NB4 (cell line): ENCODE measurements around the gene NT5C3A.

Source experiments
- DNase-seq: peaks from one replicate; pipeline ENCODE4 v3.0.0; 2010; ENCODE audit warnings: low read depth
- H3K4me3 ChIP-seq: one replicate; pipeline ENCODE4 v1.5.1; 2011; ENCODE audit warnings: mild to moderate bottlenecking, low read depth, low read length, moderate library complexity
- MYC ChIP-seq: IDR thresholded peaks from 2 replicates; pipeline ENCODE4 v1.6.1; 2011; ENCODE audit warnings: low read depth, low read length
- POLR2A ChIP-seq: IDR thresholded peaks from 2 replicates; pipeline ENCODE4 v1.6.1; 2011; ENCODE audit warnings: mild to moderate bottlenecking; ENCODE audit not compliant: insufficient read length; ENCODE audit errors: extremely low read depth
- TF ChIP-seq, protein P1 (sequence below): IDR thresholded peaks from one replicate; pipeline ENCODE4 v1.5.1; 2012; ENCODE audit warnings: low read depth, low read length
- TF ChIP-seq, protein P2 (sequence below): IDR thresholded peaks from 2 replicates; pipeline ENCODE4 v1.6.1; 2011; ENCODE audit warnings: low read depth, low read length

NT5C3A gene

DNA sequence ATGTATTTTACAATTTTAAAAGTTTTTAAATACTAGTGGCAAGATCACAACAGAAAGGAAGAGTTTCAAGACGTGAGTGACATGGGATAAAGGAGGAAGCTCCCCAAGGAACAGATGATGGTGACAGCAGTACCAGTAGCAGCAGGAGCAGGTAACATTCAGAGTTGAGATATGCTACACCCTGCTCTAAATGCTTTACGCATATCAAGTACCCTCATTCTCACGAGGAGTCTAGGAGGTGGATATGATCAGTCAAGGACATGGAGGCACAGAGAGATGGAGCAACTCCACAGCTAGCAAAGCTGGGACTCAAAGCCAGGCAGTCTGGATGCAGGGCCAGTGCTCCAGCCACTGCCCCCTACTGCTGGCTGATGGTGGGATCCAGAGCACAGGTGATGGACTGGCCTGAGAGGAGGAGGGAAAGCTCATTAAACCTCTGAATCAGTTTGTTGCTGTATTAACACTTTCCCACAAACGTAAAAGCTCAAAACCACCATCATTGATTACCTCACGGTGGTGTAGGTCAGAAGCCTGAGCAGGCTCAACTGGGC, 29.1 kb upstream of the NT5C3A start:
- TF ChIP-seq, protein P1, sequence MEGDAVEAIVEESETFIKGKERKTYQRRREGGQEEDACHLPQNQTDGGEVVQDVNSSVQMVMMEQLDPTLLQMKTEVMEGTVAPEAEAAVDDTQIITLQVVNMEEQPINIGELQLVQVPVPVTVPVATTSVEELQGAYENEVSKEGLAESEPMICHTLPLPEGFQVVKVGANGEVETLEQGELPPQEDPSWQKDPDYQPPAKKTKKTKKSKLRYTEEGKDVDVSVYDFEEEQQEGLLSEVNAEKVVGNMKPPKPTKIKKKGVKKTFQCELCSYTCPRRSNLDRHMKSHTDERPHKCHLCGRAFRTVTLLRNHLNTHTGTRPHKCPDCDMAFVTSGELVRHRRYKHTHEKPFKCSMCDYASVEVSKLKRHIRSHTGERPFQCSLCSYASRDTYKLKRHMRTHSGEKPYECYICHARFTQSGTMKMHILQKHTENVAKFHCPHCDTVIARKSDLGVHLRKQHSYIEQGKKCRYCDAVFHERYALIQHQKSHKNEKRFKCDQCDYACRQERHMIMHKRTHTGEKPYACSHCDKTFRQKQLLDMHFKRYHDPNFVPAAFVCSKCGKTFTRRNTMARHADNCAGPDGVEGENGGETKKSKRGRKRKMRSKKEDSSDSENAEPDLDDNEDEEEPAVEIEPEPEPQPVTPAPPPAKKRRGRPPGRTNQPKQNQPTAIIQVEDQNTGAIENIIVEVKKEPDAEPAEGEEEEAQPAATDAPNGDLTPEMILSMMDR: peak; percentile 31
- TF ChIP-seq MYC: no peak
- H3K4me3 ChIP-seq: no peak overlapping the region
- peak; percentile 12 for DNase-seq

DNA sequence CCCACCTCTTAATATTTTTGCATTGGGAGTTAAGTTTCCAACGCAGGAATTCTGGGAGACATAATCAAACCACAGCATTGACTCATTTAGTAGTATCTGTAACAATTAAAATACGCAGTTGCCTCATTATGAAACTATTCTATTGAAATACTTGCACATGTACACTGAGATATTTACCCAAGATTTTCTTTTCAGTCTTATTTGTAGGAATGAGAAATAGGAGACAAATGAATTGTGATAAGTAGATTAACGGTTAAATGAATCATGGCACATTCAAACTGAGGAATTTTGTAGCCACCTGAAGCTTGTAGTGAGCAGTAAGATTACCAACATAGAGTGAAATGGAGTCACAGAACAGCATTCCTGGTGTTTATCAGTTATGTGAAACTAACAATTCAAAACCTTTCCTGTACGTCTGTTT, 28.5 kb upstream of the NT5C3A start:
- no peak for DNase-seq
- TF ChIP-seq POLR2A (no peak), MYC (no peak)
- TF ChIP-seq, protein P1: no peak
- TF ChIP-seq, protein P2, sequence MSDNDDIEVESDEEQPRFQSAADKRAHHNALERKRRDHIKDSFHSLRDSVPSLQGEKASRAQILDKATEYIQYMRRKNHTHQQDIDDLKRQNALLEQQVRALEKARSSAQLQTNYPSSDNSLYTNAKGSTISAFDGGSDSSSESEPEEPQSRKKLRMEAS: no peak
- no peak overlapping the region for H3K4me3 ChIP-seq

DNA sequence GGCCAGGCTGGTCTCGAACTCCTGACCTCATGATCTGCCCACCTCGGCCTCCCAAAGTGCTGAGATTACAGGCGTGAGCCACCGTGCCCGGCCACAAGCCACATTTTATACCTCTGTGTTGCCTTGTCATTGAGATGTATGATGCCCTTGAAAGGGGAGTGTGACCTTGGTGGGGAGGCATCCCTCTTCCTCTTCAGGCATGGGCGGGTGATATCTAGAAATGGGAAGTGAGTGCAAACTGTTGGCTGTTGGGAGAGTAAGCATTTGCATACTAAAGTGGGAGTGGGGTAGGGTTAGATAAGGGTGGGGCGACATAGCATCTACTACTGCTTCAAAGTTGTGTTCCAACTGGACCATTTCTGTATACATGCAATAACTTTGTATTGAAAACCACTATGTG, 26.6 kb upstream of the NT5C3A start:
- DNase-seq: peak; percentile 33
- TF ChIP-seq POLR2A (no peak), MYC (no peak)
- TF ChIP-seq, protein P1: no peak
- TF ChIP-seq, protein P2: no peak

DNA sequence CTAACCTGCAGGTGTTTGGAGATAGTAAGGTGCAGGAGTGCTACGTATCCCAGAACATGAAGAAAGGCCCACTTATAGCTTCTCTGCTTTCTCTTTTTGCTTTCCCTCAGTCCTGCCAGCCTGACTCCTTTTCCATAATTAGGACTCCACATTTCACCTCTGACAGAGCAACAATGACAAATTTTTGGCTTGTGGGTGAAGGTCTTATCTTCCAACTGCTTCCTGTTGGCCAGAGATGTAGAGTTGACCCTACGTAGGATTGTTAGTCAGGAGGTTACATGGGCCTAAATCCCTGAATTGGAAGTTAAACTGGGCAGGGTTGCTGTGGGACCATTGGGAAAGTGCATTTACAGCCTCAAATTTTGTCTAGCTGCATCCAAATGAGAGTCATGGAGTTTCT, 25.3 kb upstream of the NT5C3A start:
- DNase-seq: no peak
- no peak overlapping the region for H3K4me3 ChIP-seq
- TF ChIP-seq POLR2A (no peak), MYC (no peak)
- TF ChIP-seq, protein P2: no peak
- TF ChIP-seq, protein P1: no peak

More for the DNA sequence above, 26.6 kb upstream of the NT5C3A start:
- H3K4me3 ChIP-seq: no peak overlapping the region

DNA sequence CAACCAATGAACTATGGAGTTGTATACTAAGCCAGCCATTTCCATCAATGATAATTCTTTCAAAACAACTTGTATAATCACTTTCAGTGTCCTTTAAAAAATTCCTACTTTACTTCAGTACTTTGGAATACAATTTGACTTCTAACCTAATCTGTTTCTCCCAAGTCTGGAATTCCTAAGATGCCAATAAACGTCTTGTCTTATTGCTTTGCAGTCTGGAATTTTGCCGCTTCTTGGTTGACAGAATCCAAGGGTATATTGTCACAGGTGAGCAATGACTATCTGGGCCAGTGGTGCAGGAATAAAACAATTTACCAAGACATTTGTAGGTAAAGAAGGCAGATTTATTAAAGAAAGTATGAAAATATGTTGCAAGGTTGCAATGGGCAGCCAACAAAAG, 24.8 kb upstream of the NT5C3A start:
- H3K4me3 ChIP-seq: no peak overlapping the region
- no peak for DNase-seq
- TF ChIP-seq, protein P2: no peak
- TF ChIP-seq, protein P1: no peak
- TF ChIP-seq MYC (no peak), POLR2A (no peak)
